ENCODE data around the gene AFMID.

Gene AFMID

DNA sequence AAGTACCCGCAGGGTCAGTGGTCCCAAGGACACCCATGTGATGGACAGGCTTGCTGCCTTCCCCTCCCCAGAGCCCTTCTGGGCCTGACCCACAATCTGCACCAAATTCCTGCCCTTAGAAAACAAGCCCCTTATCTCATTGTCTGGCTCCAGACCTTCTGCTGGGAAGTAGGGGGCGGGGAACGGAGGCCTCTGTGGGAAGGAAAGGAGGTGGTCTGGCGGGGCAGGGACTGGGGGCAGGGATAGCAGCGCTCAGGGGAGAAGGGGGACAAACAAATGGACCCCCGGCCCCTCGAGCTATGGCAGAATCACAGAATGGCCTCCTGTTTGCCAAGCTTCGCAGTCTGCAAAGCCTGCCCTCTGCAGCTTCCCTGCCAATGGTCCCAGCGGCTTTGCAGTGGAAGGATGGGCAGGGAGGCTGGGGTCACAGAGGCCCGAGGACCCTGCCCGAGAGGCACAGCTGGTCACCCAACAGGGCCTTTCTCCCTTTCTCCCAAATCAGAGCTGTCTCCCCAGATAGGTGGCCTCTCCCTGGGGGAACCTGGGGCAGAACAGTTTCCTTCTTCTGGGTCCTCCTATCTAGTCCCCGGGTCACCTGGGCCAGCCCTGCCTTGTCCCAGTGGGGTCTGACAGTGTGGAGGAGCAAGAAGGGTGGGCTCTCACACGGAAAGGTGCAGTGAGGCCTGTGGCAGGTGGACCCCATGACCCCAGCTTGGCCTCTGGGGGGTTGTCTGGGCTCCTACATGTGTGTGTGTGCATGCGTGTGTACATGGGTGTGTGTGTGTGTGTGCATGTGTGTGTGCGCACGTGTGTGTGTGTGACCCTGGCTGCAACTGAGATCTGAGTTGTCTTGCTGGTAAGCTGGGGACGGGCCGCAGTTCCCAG lies 69.8 kb downstream of the AFMID start:
- no peak for DNase-seq
